ENCODE results near the gene ELOVL1.
"Not testable (repeated sequence)": the region's sequence is repeated elsewhere in the genome, so short reads cannot be mapped to it uniquely, and the experiment has no call there.

DNA sequence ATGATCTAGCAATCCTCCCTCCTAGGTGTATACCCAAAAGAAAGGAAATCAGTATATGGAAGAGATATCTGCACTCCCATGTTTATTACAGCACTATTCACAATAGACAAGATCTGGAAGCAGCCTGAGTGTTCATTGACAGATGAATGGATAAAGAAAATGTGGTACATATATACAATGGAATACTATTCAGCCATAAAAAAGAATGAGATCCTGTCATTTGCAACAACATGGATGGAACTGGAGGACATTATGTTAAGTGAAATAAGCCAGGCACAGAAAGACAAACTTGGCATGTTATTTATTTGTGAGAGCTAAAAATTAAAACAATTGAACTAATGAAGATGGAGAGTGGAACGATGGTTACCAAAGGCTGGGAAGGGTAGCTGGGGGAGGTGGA lies 45.6 kb upstream of the ELOVL1 start:
- not testable (repeated sequence) for TF ChIP-seq POLR2A (IDR thresholded peaks at IDR 0.05; ENCODE audit: borderline replicate concordance, extremely low read depth, insufficient read depth, insufficient read length); CTCF (IDR thresholded peaks at IDR 0.05 in 2 of 3, conservative IDR thresholded peaks at IDR 0.05 in 1 of 3; ENCODE audit: borderline replicate concordance in 1 of 3, insufficient read depth in 1 of 3, low read depth in 2 of 3, low read length in 2 of 3)
